Fibroblast of lung (primary cell): ENCODE results near the gene LPIN2. TPM values are rescaled to one million over a fixed set of nuclear protein-coding genes. Genes with fewer than 3 reads are reported as not detected.

Source experiments
- DNase-seq, 2 donors: peaks; one replicate each; pipeline versions ENCODE4 v3.0.0 to v3.0.0-alpha.2; 2010; ENCODE audit warnings: low read depth in 2 of 2
- H2AFZ ChIP-seq: 2 replicates; pipeline ENCODE4 v1.5.1; 2012; ENCODE audit warnings: low read length, control low read depth, inconsistent platforms
- H3K27ac ChIP-seq: 2 replicates; pipeline ENCODE4 v1.5.1; 2011; ENCODE audit warnings: low read length, control low read depth; ENCODE audit not compliant: insufficient read depth
- H3K27me3 ChIP-seq: 2 replicates; pipeline ENCODE4 v1.5.1; 2011; ENCODE audit warnings: mild to moderate bottlenecking, low read length; ENCODE audit not compliant: control insufficient read depth, insufficient read depth
- H3K36me3 ChIP-seq: 2 replicates; pipeline ENCODE4 v1.5.1; 2011; ENCODE audit warnings: low read length; ENCODE audit not compliant: control insufficient read depth, insufficient read depth
- H3K4me1 ChIP-seq: 2 replicates; pipeline ENCODE4 v1.5.1; 2011; ENCODE audit warnings: low read length; ENCODE audit not compliant: control insufficient read depth, insufficient read depth; ENCODE audit errors: extremely low read depth
- H3K4me2 ChIP-seq: 2 replicates; pipeline ENCODE4 v1.5.1; 2011; ENCODE audit warnings: low read length, control low read depth; ENCODE audit not compliant: insufficient read depth; ENCODE audit errors: extremely low read depth
- H3K4me3 ChIP-seq, 4 experiments: fragments of 200-600 bp in 1 of 4; sonication (generic) in 1 of 4; replicated peaks in 1 of 4; 2 replicates each; pipeline ENCODE4 v1.5.1; 2011 to 2016; ENCODE audit warnings: low read length in 4 of 4, low read depth in 3 of 4, mild to moderate bottlenecking in 3 of 4, control low read depth in 2 of 4, inconsistent platforms in 1 of 4, mixed read lengths in 1 of 4; ENCODE audit not compliant: insufficient read depth in 1 of 4; ENCODE audit errors: control extremely low read depth in 1 of 4
- H3K79me2 ChIP-seq: 2 replicates; pipeline ENCODE4 v1.5.1; 2012; ENCODE audit warnings: mild to moderate bottlenecking, low read length, inconsistent platforms; ENCODE audit not compliant: control insufficient read depth, insufficient read depth
- H3K9ac ChIP-seq: 2 replicates; pipeline ENCODE4 v1.5.1; 2011; ENCODE audit warnings: mild to moderate bottlenecking, low read length, control low read depth; ENCODE audit not compliant: insufficient read depth
- H3K9me3 ChIP-seq: 2 replicates; pipeline ENCODE4 v1.5.1; 2012; ENCODE audit warnings: low read depth, low read length; ENCODE audit not compliant: control insufficient read depth, insufficient read depth
- H4K20me1 ChIP-seq: 2 replicates; pipeline ENCODE4 v1.5.1; 2011; ENCODE audit warnings: low read length; ENCODE audit not compliant: control insufficient read depth, insufficient read depth; ENCODE audit errors: extremely low read depth
- EZH2 ChIP-seq: IDR thresholded peaks from 2 replicates; pipeline ENCODE4 v1.5.1; 2012; ENCODE audit warnings: low read length, control low read depth, mild to moderate bottlenecking; ENCODE audit errors: missing control alignments
- polyA plus RNA-seq, 2 donors: library from polyadenylated mRNA; depleted of rRNA in 1 of 2; stranded (reverse) in 1 of 2; unstranded in 1 of 2; fragments of >200 nt; gene quantifications; 2 replicates each; pipeline ENCODE4 v1.2.1, GENCODE V29; 2011 to 2012; ENCODE audit warnings: missing spikeins in 1 of 2
- total RNA-seq: library from RNA; depleted of rRNA; stranded (reverse); fragments of >200 nt; gene quantifications from 2 replicates; pipeline ENCODE4 v1.2.1, GENCODE V29; 2014
- TF ChIP-seq, protein P1 (sequence below), 2 donors: IDR thresholded peaks in 1 of 2; conservative IDR thresholded peaks in 1 of 2; 1 replicate in 1 of 2; 2 replicates in 1 of 2; pipeline ENCODE4 v1.5.1; 2011 to 2012; ENCODE audit warnings: low read length in 2 of 2, control low read depth in 1 of 2, inconsistent platforms in 1 of 2, low read depth in 1 of 2, mild to moderate bottlenecking in 1 of 2

Gene LPIN2
- total and polyA plus RNA-seq, 2 donors (not counting 1 experiment from before 2014, with no cell fraction given): 51.0 to 58.1 TPM

GRCh38 chr18:3060667-3061580 is 48.0 kb upstream of the LPIN2 start:
- no peak for DNase-seq
- H3K79me2 ChIP-seq: no peaks in the 10 kb centered on the region
- H3K4me1 ChIP-seq: no peaks in the 10 kb centered on the region
- no peak overlapping the region for H3K9ac ChIP-seq
- no peaks in the 10 kb centered on the region for H3K36me3 ChIP-seq
- H2AFZ ChIP-seq: peak overlapping the region; percentile 77
- no peaks in the 10 kb centered on the region for H4K20me1 ChIP-seq
- no peak for TF ChIP-seq EZH2
- TF ChIP-seq, protein P1, sequence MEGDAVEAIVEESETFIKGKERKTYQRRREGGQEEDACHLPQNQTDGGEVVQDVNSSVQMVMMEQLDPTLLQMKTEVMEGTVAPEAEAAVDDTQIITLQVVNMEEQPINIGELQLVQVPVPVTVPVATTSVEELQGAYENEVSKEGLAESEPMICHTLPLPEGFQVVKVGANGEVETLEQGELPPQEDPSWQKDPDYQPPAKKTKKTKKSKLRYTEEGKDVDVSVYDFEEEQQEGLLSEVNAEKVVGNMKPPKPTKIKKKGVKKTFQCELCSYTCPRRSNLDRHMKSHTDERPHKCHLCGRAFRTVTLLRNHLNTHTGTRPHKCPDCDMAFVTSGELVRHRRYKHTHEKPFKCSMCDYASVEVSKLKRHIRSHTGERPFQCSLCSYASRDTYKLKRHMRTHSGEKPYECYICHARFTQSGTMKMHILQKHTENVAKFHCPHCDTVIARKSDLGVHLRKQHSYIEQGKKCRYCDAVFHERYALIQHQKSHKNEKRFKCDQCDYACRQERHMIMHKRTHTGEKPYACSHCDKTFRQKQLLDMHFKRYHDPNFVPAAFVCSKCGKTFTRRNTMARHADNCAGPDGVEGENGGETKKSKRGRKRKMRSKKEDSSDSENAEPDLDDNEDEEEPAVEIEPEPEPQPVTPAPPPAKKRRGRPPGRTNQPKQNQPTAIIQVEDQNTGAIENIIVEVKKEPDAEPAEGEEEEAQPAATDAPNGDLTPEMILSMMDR (conservative IDR thresholded peaks at IDR 0.05 in 1 of 2, IDR thresholded peaks at IDR 0.05 in 1 of 2; ENCODE audit: low read depth in 1 of 2, low read length in 2 of 2): no peak
- H3K27ac ChIP-seq: no peak overlapping the region
- no peaks in the 10 kb centered on the region for H3K9me3 ChIP-seq
- no peak overlapping the region for H3K4me2 ChIP-seq
- H3K27me3 ChIP-seq: no peaks in the 10 kb centered on the region
- H3K4me3 ChIP-seq: no peak overlapping the region

GRCh38 chr18:3059272-3059671 is 46.3 kb upstream of the LPIN2 start:
- no peaks in the 10 kb centered on the region for H4K20me1 ChIP-seq
- no peaks in the 10 kb centered on the region for H3K27me3 ChIP-seq
- no peak overlapping the region for H3K27ac ChIP-seq
- no peaks in the 10 kb centered on the region for H3K9me3 ChIP-seq
- H2AFZ ChIP-seq: no peak overlapping the region
- H3K4me1 ChIP-seq: no peaks in the 10 kb centered on the region
- H3K9ac ChIP-seq: no peak overlapping the region
- no peaks in the 10 kb centered on the region for H3K36me3 ChIP-seq
- no peak overlapping the region for H3K4me3 ChIP-seq
- no peak for DNase-seq
- no peak for TF ChIP-seq EZH2
- TF ChIP-seq, protein P1 (conservative IDR thresholded peaks at IDR 0.05 in 1 of 2, IDR thresholded peaks at IDR 0.05 in 1 of 2; ENCODE audit: low read depth in 1 of 2, low read length in 2 of 2): no peak
- no peaks in the 10 kb centered on the region for H3K79me2 ChIP-seq
- H3K4me2 ChIP-seq: no peak overlapping the region

- Histone ChIP-seq H3K36me3 (no peaks in the 10 kb centered on the region), H3K4me2 (no peak overlapping the region), H3K9ac (no peak overlapping the region), H3K27ac (no peak overlapping the region), H3K4me3 (no peak overlapping the region), H2AFZ (no peak overlapping the region), H3K79me2 (no peaks in the 10 kb centered on the region), H3K27me3 (no peaks in the 10 kb centered on the region), H3K4me1 (no peaks in the 10 kb centered on the region), H3K9me3 (no peaks in the 10 kb centered on the region), H4K20me1 (no peaks in the 10 kb centered on the region)
- no peak for TF ChIP-seq EZH2
- TF ChIP-seq, protein P1 (conservative IDR thresholded peaks at IDR 0.05 in 1 of 2, IDR thresholded peaks at IDR 0.05 in 1 of 2; ENCODE audit: low read depth in 1 of 2, low read length in 2 of 2): no peak
- no peak for DNase-seq
Measured at GRCh38 chr18:3058328-3059191, 45.6 kb upstream of the LPIN2 start.
